HEK293T (cell line): Measurements from ENCODE around the gene UBE3B.

Source experiments
- ARNT ChIP-seq: fragments of 450-650 bp; IDR thresholded peaks from 2 replicates; pipeline ENCODE4 v1.6.1; 2017; ENCODE audit warnings: mild to moderate bottlenecking
- ELF4 ChIP-seq: fragments of 450-650 bp; IDR thresholded peaks from 2 replicates; pipeline ENCODE4 v1.6.1; 2017; ENCODE audit warnings: antibody characterized with exemption
- FOXA1 ChIP-seq: fragments of 450-650 bp; IDR thresholded peaks from 2 replicates; pipeline ENCODE4 v1.6.1; 2016; ENCODE audit warnings: mild to moderate bottlenecking
- FOXK2 ChIP-seq: fragments of 450-650 bp; IDR thresholded peaks from 2 replicates; pipeline ENCODE4 v1.6.1; 2016; ENCODE audit warnings: mild to moderate bottlenecking
- PKNOX1 ChIP-seq: fragments of 450-650 bp; IDR thresholded peaks from 2 replicates; pipeline ENCODE4 v1.6.1; 2016
- TARDBP ChIP-seq: fragments of 450-650 bp; IDR thresholded peaks from 2 replicates; pipeline ENCODE4 v1.6.1; 2016

- TF ChIP-seq TARDBP (no peak), ELF4 (no peak), FOXK2 (no peak), PKNOX1 (no peak), FOXA1 (no peak), ARNT (no peak)
Observed at GRCh38 chr12:109434582-109434981, 42.9 kb upstream of the UBE3B start.
